ENCODE results near the gene USP28. TPM values are rescaled to one million over a fixed set of nuclear protein-coding genes. Genes with fewer than 3 reads are reported as not detected.

The USP28 gene
- total RNA-seq, 4 donors from 2014 or later, result 5.3 to 43.3 (median 22.4) TPM

DNA sequence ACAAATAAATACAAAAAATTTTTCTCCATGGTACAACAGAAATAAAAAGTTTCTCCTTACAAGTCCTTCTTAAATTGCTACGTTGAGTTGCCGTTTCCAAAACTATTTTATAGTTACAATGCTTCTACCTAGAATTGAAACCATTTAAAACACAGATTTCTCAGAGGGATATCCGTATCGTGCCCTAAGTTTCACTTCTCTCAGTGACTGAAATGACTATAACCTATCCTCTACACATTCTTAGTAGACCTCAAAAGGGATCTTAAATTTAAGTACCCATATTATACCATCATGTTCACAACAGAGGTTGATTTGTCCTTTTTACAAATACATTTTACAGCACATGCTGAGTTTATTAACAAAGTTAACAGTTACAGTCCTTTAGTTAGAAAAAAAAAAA, 44.1 kb downstream of the USP28 start:
- Histone ChIP-seq H3K27me3 (no peaks in the 10 kb centered on the region), H3K9me3 (no peaks in the 10 kb centered on the region), H3K4me3 (no peak overlapping the region), H3K36me3 (no peaks in the 10 kb centered on the region), H3K4me1 (no peaks in the 10 kb centered on the region), H3K27ac (no peak overlapping the region)
- intact Hi-C loops (cut with DNase I; ENCODE audit: low total_unique reads), result no loop called here
- TF ChIP-seq POLR2A (IDR thresholded peaks at IDR 0.05), result no peak
- TF ChIP-seq, protein P1, sequence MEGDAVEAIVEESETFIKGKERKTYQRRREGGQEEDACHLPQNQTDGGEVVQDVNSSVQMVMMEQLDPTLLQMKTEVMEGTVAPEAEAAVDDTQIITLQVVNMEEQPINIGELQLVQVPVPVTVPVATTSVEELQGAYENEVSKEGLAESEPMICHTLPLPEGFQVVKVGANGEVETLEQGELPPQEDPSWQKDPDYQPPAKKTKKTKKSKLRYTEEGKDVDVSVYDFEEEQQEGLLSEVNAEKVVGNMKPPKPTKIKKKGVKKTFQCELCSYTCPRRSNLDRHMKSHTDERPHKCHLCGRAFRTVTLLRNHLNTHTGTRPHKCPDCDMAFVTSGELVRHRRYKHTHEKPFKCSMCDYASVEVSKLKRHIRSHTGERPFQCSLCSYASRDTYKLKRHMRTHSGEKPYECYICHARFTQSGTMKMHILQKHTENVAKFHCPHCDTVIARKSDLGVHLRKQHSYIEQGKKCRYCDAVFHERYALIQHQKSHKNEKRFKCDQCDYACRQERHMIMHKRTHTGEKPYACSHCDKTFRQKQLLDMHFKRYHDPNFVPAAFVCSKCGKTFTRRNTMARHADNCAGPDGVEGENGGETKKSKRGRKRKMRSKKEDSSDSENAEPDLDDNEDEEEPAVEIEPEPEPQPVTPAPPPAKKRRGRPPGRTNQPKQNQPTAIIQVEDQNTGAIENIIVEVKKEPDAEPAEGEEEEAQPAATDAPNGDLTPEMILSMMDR (IDR thresholded peaks at IDR 0.05), result no peak
- DNase-seq, result no peak

DNA sequence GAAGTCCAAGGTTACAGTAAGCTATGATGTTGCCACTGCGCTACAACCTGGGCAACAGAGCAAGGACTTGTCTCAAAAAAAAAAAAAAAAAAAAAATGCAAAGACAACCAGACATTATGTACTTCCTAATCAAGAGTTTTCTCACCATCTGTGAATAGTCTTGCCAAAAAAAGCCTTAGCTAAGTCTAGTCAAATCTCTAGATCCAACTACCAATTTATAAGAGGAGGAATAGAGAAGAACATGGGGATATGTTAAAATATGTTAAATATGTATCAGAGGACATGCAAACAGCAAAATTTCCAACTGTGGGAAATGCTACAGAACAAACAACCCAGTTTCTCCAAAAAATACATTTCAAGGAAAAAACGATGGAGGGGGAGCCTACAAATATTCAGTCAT, 45.6 kb downstream of the USP28 start:
- Histone ChIP-seq H3K27me3 (no peaks in the 10 kb centered on the region), H3K36me3 (no peaks in the 10 kb centered on the region), H3K27ac (no peak overlapping the region), H3K9me3 (no peaks in the 10 kb centered on the region), H3K4me1 (no peaks in the 10 kb centered on the region), H3K4me3 (no peak overlapping the region)
- intact Hi-C loops (cut with DNase I; ENCODE audit: low total_unique reads), result no loop called here
- DNase-seq, result no peak
- TF ChIP-seq, protein P1 (IDR thresholded peaks at IDR 0.05), result no peak
- TF ChIP-seq POLR2A (IDR thresholded peaks at IDR 0.05), result no peak

DNA sequence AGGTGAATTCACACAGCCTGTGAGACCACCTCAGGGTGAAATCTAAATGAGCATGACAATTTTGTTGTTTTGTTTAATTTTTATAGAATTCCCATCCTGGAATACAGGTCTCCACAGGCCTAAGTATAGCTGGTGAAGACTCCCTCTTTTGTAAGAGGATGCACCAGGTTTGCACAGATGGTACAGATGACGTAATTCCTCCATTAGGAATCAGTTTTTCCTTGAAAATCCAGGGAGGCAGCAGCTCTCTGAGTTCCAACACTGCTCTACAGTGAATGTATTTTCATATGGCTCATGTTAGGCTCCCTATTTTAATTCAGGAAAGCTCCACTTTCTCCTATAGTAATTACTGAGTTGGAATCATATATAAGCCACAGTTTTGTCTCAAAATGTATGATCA, 47.2 kb downstream of the USP28 start:
- no peak for DNase-seq
- intact Hi-C loops (cut with DNase I; ENCODE audit: low total_unique reads), result no loop called here
- H3K4me3 ChIP-seq, result no peak overlapping the region
- H3K36me3 ChIP-seq, result no peaks in the 10 kb centered on the region
- no peaks in the 10 kb centered on the region for H3K4me1 ChIP-seq
- H3K27me3 ChIP-seq, result no peaks in the 10 kb centered on the region
- H3K27ac ChIP-seq, result no peak overlapping the region
- no peaks in the 10 kb centered on the region for H3K9me3 ChIP-seq
- TF ChIP-seq POLR2A (IDR thresholded peaks at IDR 0.05), result no peak
- TF ChIP-seq, protein P1 (IDR thresholded peaks at IDR 0.05), result no peak

DNA sequence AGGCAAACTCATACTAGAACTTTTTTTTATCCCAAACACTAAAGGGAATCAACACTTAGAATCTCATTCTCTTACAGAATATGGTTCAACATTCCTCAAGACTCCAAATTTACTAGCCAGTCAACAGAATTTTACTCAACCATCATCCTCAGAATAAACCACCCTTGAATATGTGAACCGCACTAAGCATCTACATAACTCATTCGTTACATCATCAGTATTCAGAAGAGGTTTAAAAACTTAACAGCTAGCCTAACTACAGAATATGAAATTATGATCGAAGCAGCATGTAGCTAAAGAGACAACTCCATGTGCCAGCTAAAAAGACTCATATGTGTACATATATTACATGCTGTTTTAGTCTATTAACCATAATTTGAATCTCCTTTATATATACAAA, 47.9 kb downstream of the USP28 start:
- H3K9me3 ChIP-seq, result no peaks in the 10 kb centered on the region
- no peaks in the 10 kb centered on the region for H3K4me1 ChIP-seq
- no peaks in the 10 kb centered on the region for H3K27me3 ChIP-seq
- H3K4me3 ChIP-seq, result no peak overlapping the region
- H3K27ac ChIP-seq, result no peak overlapping the region
- H3K36me3 ChIP-seq, result no peaks in the 10 kb centered on the region
- intact Hi-C loops (cut with DNase I; ENCODE audit: low total_unique reads), result no loop called here
- TF ChIP-seq POLR2A (IDR thresholded peaks at IDR 0.05), result no peak
- TF ChIP-seq, protein P1 (IDR thresholded peaks at IDR 0.05), result no peak
- DNase-seq, result no peak

DNA sequence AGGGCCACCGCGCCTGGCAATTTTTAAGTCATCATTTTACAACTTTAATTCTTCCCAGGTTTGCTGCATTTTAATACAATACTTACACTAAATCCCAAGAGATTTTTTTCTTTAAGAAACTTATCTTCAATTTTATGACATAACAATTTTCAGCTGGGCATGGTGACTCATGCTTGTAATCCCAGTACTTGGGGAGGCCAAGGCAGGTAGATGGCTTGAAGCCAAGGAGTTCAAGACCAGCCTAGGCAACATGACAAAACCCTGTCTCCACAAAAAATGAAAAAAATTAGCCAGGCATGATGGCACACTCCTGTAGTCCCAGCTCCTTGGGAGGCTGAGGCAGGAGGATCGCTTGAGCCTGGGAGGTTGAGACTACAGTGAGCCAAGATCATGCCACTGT, 56.9 kb downstream of the USP28 start:
- H3K36me3 ChIP-seq, result no peaks in the 10 kb centered on the region
- H3K9me3 ChIP-seq, result no peaks in the 10 kb centered on the region
- no peak for DNase-seq
- TF ChIP-seq, protein P1 (IDR thresholded peaks at IDR 0.05), result no peak
- TF ChIP-seq POLR2A (IDR thresholded peaks at IDR 0.05), result no peak
- no peaks in the 10 kb centered on the region for H3K27me3 ChIP-seq
- H3K27ac ChIP-seq, result no peak overlapping the region
- H3K4me3 ChIP-seq, result no peak overlapping the region
- intact Hi-C loops (cut with DNase I; ENCODE audit: low total_unique reads), result no loop called here
- H3K4me1 ChIP-seq, result no peaks in the 10 kb centered on the region
